ENCODE measurements around the gene TMEFF2. TPM values are rescaled to one million over a fixed set of nuclear protein-coding genes. Genes with fewer than 3 reads are reported as not detected.

TMEFF2 gene
- total and polyA plus RNA-seq, 2 experiments from 2014 or later, result 1.7 to 2.2 TPM

GRCh38 chr2:191999101-191999841 is 195.5 kb downstream of the TMEFF2 start:
- H2AFZ ChIP-seq, result no peak overlapping the region
- H3K79me2 ChIP-seq (replicated peaks; ENCODE audit: insufficient read depth), result no peaks in the 10 kb centered on the region
- H3K9me2 ChIP-seq (ENCODE audit: insufficient read depth), result no peaks in the 10 kb centered on the region
- no peak overlapping the region for H3K4me2 ChIP-seq
- no peak overlapping the region for H3K4me3 ChIP-seq
- no peak overlapping the region for H3K27ac Mint-ChIP-seq
- no peaks in the 10 kb centered on the region for H4K20me1 ChIP-seq (replicated peaks; ENCODE audit: insufficient read depth)
- no peak overlapping the region for H3K27ac ChIP-seq (ENCODE audit: low read depth)
- no peaks in the 10 kb centered on the region for H3K27me3 ChIP-seq (ENCODE audit: insufficient read depth)
- no peak overlapping the region for H3K4me3 Mint-ChIP-seq
- TF ChIP-seq EZH2 (IDR thresholded peaks at IDR 0.05; ENCODE audit: low read depth, unreplicated experiment), result no peak
- no peak for TF ChIP-seq STAT1 (IDR thresholded peaks at IDR 0.05; ENCODE audit: unreplicated experiment)
- TF ChIP-seq JUNB (IDR thresholded peaks at IDR 0.05; ENCODE audit: unreplicated experiment), result no peak
- no peak for TF ChIP-seq CTCF (conservative IDR thresholded peaks at IDR 0.05; ENCODE audit: low read depth in 2 of 2)
- TF ChIP-seq ZNF331 (CRISPR knock-in tag; IDR thresholded peaks at IDR 0.05; ENCODE audit: low read depth), result no peak
- no peak for TF ChIP-seq EZH2phosphoT487 (IDR thresholded peaks at IDR 0.05; ENCODE audit: unreplicated experiment)
- no peak for TF ChIP-seq ZNF462 (CRISPR knock-in tag; IDR thresholded peaks at IDR 0.05)
- TF ChIP-seq ZNF114 (CRISPR knock-in tag; IDR thresholded peaks at IDR 0.05), result no peak
- no peak for TF ChIP-seq CREB1 (CRISPR knock-in tag; IDR thresholded peaks at IDR 0.05; ENCODE audit: low read depth)
- no peak for TF ChIP-seq REST (IDR thresholded peaks at IDR 0.05; ENCODE audit: unreplicated experiment)
- no peak for TF ChIP-seq NANOG (IDR thresholded peaks at IDR 0.05; ENCODE audit: borderline replicate concordance)
- TF ChIP-seq POLR2AphosphoS5 (IDR thresholded peaks at IDR 0.05; ENCODE audit: low read depth), result no peak
- no peak for TF ChIP-seq ETS1 (IDR thresholded peaks at IDR 0.05)
- H3K4me1 Mint-ChIP-seq, result peaks cover 25% of the 10 kb centered on the region; the same call in 2 of the 3 replicates
- H3K27me3 Mint-ChIP-seq (ENCODE audit: insufficient read depth, low read depth, poor library complexity), result peaks cover 3% of the 10 kb centered on the region
- H3K4me1 ChIP-seq (ENCODE audit: insufficient read depth), result peaks cover 21% of the 10 kb centered on the region
- no peaks in the 10 kb centered on the region for H3K36me3 ChIP-seq (ENCODE audit: insufficient read depth)
- DNase-seq (ENCODE audit: low spot score) (no peak), ATAC-seq (no peak)
- no peaks in the 10 kb centered on the region; the same call in 2 of the 3 replicates for H3K36me3 Mint-ChIP-seq (ENCODE audit: low read depth)
- H3K9me3 Mint-ChIP-seq, result no peaks in the 10 kb centered on the region; the same call in 2 of the 3 replicates
- no peaks in the 10 kb centered on the region for H3F3A ChIP-seq (replicated peaks; ENCODE audit: low read depth)
